Urinary bladder (tissue), 4 donors: ENCODE measurements around the gene OR11H6. TPM values are rescaled to one million over a fixed set of nuclear protein-coding genes. Genes with fewer than 3 reads are reported as not detected.
"Not testable (repeated sequence)": the region's sequence is repeated elsewhere in the genome, so short reads cannot be mapped to it uniquely, and the experiment has no call there.

Experiments used
- DNase-seq: peaks from one replicate; pipeline ENCODE4 v3.0.0-alpha.2; 2015; ENCODE audit errors: extremely low spot score
- H3K27ac ChIP-seq: one replicate; pipeline ENCODE4 v1.5.1; 2013; ENCODE audit warnings: low read depth, mild to moderate bottlenecking, moderate library complexity
- H3K36me3 ChIP-seq: one replicate; pipeline ENCODE4 v1.6.1; 2013; ENCODE audit warnings: mild to moderate bottlenecking, moderate library complexity; ENCODE audit not compliant: insufficient read depth
- H3K4me1 ChIP-seq: one replicate; pipeline ENCODE4 v1.6.1; 2013; ENCODE audit warnings: mild to moderate bottlenecking, moderate library complexity; ENCODE audit not compliant: insufficient read depth
- H3K4me3 ChIP-seq: one replicate; pipeline ENCODE4 v1.5.1; 2013; ENCODE audit warnings: low read depth, low read length
- WGBS: extraction: QIAGEN DNeasy Blood & Tissue Kit; methylation state at CpG from one replicate; pipeline ENCODE4 v1.1.7; 2013; 5-methylcytosine and 5-hydroxymethylcytosine counted together
- polyA plus RNA-seq: library from polyadenylated mRNA; stranded (reverse); fragments of 200-250 nt; gene quantifications from one replicate; pipeline ENCODE4 v1.2.3, GENCODE V29; 2013
- total RNA-seq: library from RNA; depleted of rRNA; stranded (reverse); fragments of >200 nt; gene quantifications from one replicate; pipeline ENCODE4 v1.2.3, GENCODE V29; 2014
- donor health status: healthy with polysubstance abuse.
- donor health status: healthy.

The OR11H6 gene
- total RNA-seq (not detected), polyA plus RNA-seq (not detected)

- Histone ChIP-seq H3K27ac (no peak within 1 kb of the TSS), H3K36me3 (no peaks in the 10 kb centered on the region), H3K4me1 (no peaks in the 10 kb centered on the region), H3K4me3 (no peak within 1 kb of the TSS)
- WGBS, result 39% methylated on average over 2 of the region's 2 CpGs
- no peak for DNase-seq
These were observed at the start of gene OR11H6 for GRCh38 chr14:20223410-20223809. Gene OR11H6, plus strand, starts transcription at chr14:20223710. Its CDS starts 0 bp downstream, at chr14:20223710.

GRCh38 chr14:20174205-20174604, 49.3 kb upstream of the OR11H6 start:
- not testable (repeated sequence) for H3K4me1 ChIP-seq, DNase-seq

GRCh38 chr14:20176330-20176729, 47.2 kb upstream of the OR11H6 start:
- DNase-seq, result no peak
- H3K36me3 ChIP-seq, result no peaks in the 10 kb centered on the region
- no peaks in the 10 kb centered on the region for H3K4me1 ChIP-seq
- H3K4me3 ChIP-seq, result no peak overlapping the region
- 50% methylated on average over 6 of the region's 6 CpGs for WGBS
- no peak overlapping the region for H3K27ac ChIP-seq

More at GRCh38 chr14:20174205-20174604, 49.3 kb upstream of the OR11H6 start:
- not testable (repeated sequence) for H3K4me3 ChIP-seq, H3K36me3 ChIP-seq, H3K27ac ChIP-seq

- Histone ChIP-seq H3K4me1 (no peaks in the 10 kb centered on the region), H3K27ac (no peak overlapping the region), H3K36me3 (no peaks in the 10 kb centered on the region), H3K4me3 (no peak overlapping the region)
- no peak for DNase-seq
- WGBS, result 86% methylated on average over 7 of the region's 7 CpGs
These were observed 46.0 kb upstream of the OR11H6 start for GRCh38 chr14:20177433-20177974.

- 50% methylated on average over 5 of the region's 5 CpGs for WGBS
- Histone ChIP-seq H3K4me1 (no peaks in the 10 kb centered on the region), H3K36me3 (no peaks in the 10 kb centered on the region), H3K27ac (no peak overlapping the region), H3K4me3 (no peak overlapping the region)
- DNase-seq, result no peak
These were observed 44.3 kb upstream of the OR11H6 start for GRCh38 chr14:20179218-20179617.

GRCh38 chr14:20179880-20180279, 43.6 kb upstream of the OR11H6 start:
- Histone ChIP-seq H3K27ac (no peak overlapping the region), H3K36me3 (no peaks in the 10 kb centered on the region), H3K4me1 (no peaks in the 10 kb centered on the region), H3K4me3 (no peak overlapping the region)
- WGBS, result 75% methylated on average over 2 of the region's 2 CpGs
- no peak for DNase-seq

GRCh38 chr14:20180486-20180885, 43.0 kb upstream of the OR11H6 start:
- Histone ChIP-seq H3K4me1 (no peaks in the 10 kb centered on the region), H3K36me3 (no peaks in the 10 kb centered on the region), H3K27ac (no peak overlapping the region), H3K4me3 (no peak overlapping the region)
- WGBS, result 53% methylated on average over 2 of the region's 2 CpGs
- DNase-seq, result no peak

- Histone ChIP-seq H3K27ac (no peak overlapping the region), H3K4me3 (no peak overlapping the region), H3K4me1 (no peaks in the 10 kb centered on the region), H3K36me3 (no peaks in the 10 kb centered on the region)
- DNase-seq, result no peak
- WGBS, result 53% methylated on average over 5 of the region's 5 CpGs
These were observed 39.3 kb upstream of the OR11H6 start for GRCh38 chr14:20184181-20184580.

- no peak for DNase-seq
- Histone ChIP-seq H3K4me1 (no peaks in the 10 kb centered on the region), H3K36me3 (no peaks in the 10 kb centered on the region), H3K27ac (no peak within 1 kb of the TSS), H3K4me3 (no peak within 1 kb of the TSS)
- 30% methylated on average over 1 of the region's 1 CpG for WGBS
These were observed 32.9 kb upstream of the OR11H6 start, which contains the start of gene OR11G2 for GRCh38 chr14:20190596-20190995. Gene OR11G2, plus strand, starts transcription at chr14:20190896. Its CDS starts 6,542 bp downstream, at chr14:20197438.

- H3K27ac ChIP-seq, result no peak overlapping the region
- DNase-seq, result no peak
- H3K4me3 ChIP-seq, result no peak overlapping the region
- H3K36me3 ChIP-seq, result no peaks in the 10 kb centered on the region
- WGBS, result 77% methylated on average over 3 of the region's 3 CpGs
- no peaks in the 10 kb centered on the region for H3K4me1 ChIP-seq
These were observed 32.1 kb upstream of the OR11H6 start for GRCh38 chr14:20191396-20191795.

- no peak overlapping the region for H3K4me3 ChIP-seq
- H3K36me3 ChIP-seq, result no peaks in the 10 kb centered on the region
- no peaks in the 10 kb centered on the region for H3K4me1 ChIP-seq
- H3K27ac ChIP-seq, result no peak overlapping the region
- DNase-seq, result no peak
These were observed 29.4 kb upstream of the OR11H6 start for GRCh38 chr14:20194101-20194500.

GRCh38 chr14:20195170-20195569, 28.3 kb upstream of the OR11H6 start:
- not testable (repeated sequence) for H3K36me3 ChIP-seq, H3K27ac ChIP-seq, H3K4me1 ChIP-seq, DNase-seq, H3K4me3 ChIP-seq
- 66% methylated on average over 6 of the region's 6 CpGs for WGBS

GRCh38 chr14:20195911-20196310, 27.6 kb upstream of the OR11H6 start:
- Histone ChIP-seq H3K27ac (no peak overlapping the region), H3K4me1 (no peaks in the 10 kb centered on the region), H3K4me3 (no peak overlapping the region), H3K36me3 (no peaks in the 10 kb centered on the region)
- WGBS, result 27% methylated on average over 2 of the region's 2 CpGs
- no peak for DNase-seq

GRCh38 chr14:20197459-20197858, 26.1 kb upstream of the OR11H6 start:
- no peaks in the 10 kb centered on the region for H3K36me3 ChIP-seq
- no peaks in the 10 kb centered on the region for H3K4me1 ChIP-seq
- DNase-seq, result no peak
- H3K27ac ChIP-seq, result no peak overlapping the region
- no peak overlapping the region for H3K4me3 ChIP-seq
- WGBS, result 72% methylated on average over 6 of the region's 6 CpGs

GRCh38 chr14:20198991-20199390, 24.5 kb upstream of the OR11H6 start:
- no peaks in the 10 kb centered on the region for H3K36me3 ChIP-seq
- no peak overlapping the region for H3K27ac ChIP-seq
- DNase-seq, result no peak
- 60% methylated on average over 5 of the region's 5 CpGs for WGBS
- H3K4me1 ChIP-seq, result no peaks in the 10 kb centered on the region
- H3K4me3 ChIP-seq, result no peak overlapping the region
